ENCODE data around the gene MMP21.

MMP21 gene

GRCh38 chr10:125742465-125742864 is 33.2 kb downstream of the MMP21 start:
- TF ChIP-seq CTCF (conservative IDR thresholded peaks at IDR 0.05): peak; percentile 50
- no peak overlapping the region for H3K27ac ChIP-seq

DNA sequence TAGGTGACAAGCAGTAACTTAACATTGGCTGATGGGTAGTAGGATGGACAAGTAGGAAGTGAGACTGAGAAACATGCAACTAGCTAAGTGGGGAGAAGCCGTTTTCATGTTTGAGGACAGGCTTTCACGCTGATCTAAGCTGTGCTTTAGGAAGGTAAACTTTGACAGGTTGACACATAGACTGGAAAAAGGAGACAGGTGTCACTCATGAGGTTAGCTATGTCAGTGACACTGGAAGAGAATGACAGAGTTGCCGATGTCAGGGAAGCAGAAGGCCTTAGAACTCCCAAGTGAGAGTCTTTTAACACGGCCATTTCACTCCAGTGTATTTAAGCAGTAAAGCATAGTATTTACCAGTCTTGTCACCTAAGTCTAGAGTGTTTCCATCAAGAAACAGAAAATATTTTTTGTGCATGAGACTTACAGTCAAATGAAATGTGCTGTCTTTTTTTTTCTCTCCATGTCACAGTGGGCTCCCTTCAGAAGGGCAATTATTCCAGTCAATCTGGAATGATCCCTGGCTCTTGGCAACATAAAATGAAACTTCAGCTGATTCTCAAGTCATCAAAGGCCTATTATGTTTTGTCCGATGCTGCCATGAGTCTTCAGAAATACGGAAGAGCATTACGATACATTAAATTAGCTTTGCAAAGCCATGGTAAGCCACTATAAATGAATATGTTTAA is 35.5 kb downstream of the MMP21 start:
- H3K27ac ChIP-seq: no peak overlapping the region
- TF ChIP-seq CTCF (conservative IDR thresholded peaks at IDR 0.05): no peak

DNA sequence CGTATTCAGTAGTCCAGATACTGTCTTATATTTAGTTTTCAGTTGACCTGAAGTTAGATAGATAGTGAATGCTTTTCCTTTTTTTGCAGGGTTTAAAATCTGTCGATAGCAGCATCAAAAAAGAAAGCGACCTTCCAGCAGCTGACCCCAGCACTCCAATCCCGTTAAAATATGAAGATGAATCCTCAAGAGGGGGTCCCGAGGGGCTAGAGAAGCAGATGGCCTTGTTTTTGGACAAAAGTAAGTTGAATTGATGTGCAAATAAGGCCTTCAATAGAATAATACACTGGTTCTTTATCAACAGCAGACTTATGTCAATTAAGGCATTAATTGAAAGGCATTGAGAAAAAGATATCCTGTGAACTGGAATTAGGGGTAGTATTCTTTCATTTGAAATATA is 37.4 kb downstream of the MMP21 start:
- TF ChIP-seq CTCF (conservative IDR thresholded peaks at IDR 0.05): no peak
- no peak overlapping the region for H3K27ac ChIP-seq

GRCh38 chr10:125734823-125735222 is 40.8 kb downstream of the MMP21 start:
- no peak; the same call in 1 of the 2 replicates for TF ChIP-seq CTCF (conservative IDR thresholded peaks at IDR 0.05)
- no peak overlapping the region for H3K27ac ChIP-seq

GRCh38 chr10:125734148-125734547 is 41.5 kb downstream of the MMP21 start:
- no peak for TF ChIP-seq CTCF (conservative IDR thresholded peaks at IDR 0.05)
- H3K27ac ChIP-seq: no peak overlapping the region

GRCh38 chr10:125727436-125727835 is 48.2 kb downstream of the MMP21 start:
- peak overlapping the region; percentile 88 for H3K27ac ChIP-seq
- TF ChIP-seq CTCF (conservative IDR thresholded peaks at IDR 0.05): no peak

- peak overlapping the region; percentile 88 for H3K27ac ChIP-seq
- TF ChIP-seq CTCF (conservative IDR thresholded peaks at IDR 0.05): no peak
Observed at GRCh38 chr10:125726914-125727313, 48.7 kb downstream of the MMP21 start.

Measured in VCaP (cell line).